Stomach (tissue), 9 donors: ENCODE results near the gene STIM1. TPM values are rescaled to one million over a fixed set of nuclear protein-coding genes. Genes with fewer than 3 reads are reported as not detected.
A peak's percentile ranks its signal among the peaks of the same experiment; 100 is the strongest.

ENCODE experiments used
- DNase-seq, 2 donors: peaks; one replicate each; pipeline versions ENCODE4 v3.0.0 to v3.0.0-alpha.2; 2013 to 2019
- H3K27ac ChIP-seq, 5 donors: fragments of 200-600 bp in 4 of 5; sonication (generic) in 4 of 5; one replicate each; pipeline ENCODE4 v1.5.1; 2013 to 2019; ENCODE audit warnings: mild to moderate bottlenecking in 1 of 5, moderate library complexity in 1 of 5
- H3K27me3 ChIP-seq, 3 donors: fragments of 200-600 bp; sonication (generic); one replicate each; pipeline ENCODE4 v1.5.1; 2017 to 2019; ENCODE audit warnings: mixed run types in 1 of 3
- H3K36me3 ChIP-seq, 4 donors: fragments of 200-600 bp; sonication (generic); 1 replicate in 3 of 4; 2 replicates in 1 of 4; pipeline ENCODE4 v1.5.1; 2016 to 2019
- H3K4me1 ChIP-seq, 4 donors: fragments of 200-600 bp; sonication (generic); one replicate each; pipeline ENCODE4 v1.5.1; 2016 to 2019
- H3K4me3 ChIP-seq, 4 donors: fragments of 200-600 bp; sonication (generic) in 3 of 4; one replicate each; pipeline ENCODE4 v1.5.1; 2016 to 2019; ENCODE audit warnings: mild to moderate bottlenecking in 1 of 4
- H3K9me3 ChIP-seq, 4 donors: fragments of 200-600 bp; sonication (generic); one replicate each; pipeline ENCODE4 v1.5.1; 2016 to 2019
- CTCF ChIP-seq, 7 experiments: fragments of 450-650 bp in 4 of 7; fragments of 200-600 bp in 3 of 7; sonication (generic) in 3 of 7; IDR thresholded peaks; one replicate each; pipeline ENCODE4 v1.5.1; 2016 to 2019; ENCODE audit warnings: antibody characterized with exemption in 7 of 7, control low read depth in 2 of 7, mild to moderate bottlenecking in 1 of 7
- EP300 ChIP-seq: sonication (generic); formaldehyde crosslinking; IDR thresholded peaks from one replicate; pipeline ENCODE4 v1.6.1; 2017; ENCODE audit warnings: antibody characterized with exemption
- POLR2A ChIP-seq, 4 donors: fragments of 450-650 bp; IDR thresholded peaks; one replicate each; pipeline ENCODE4 v1.6.1; 2016; ENCODE audit warnings: antibody characterized with exemption in 4 of 4, control low read depth in 2 of 4, mild to moderate bottlenecking in 1 of 4, moderate library complexity in 1 of 4
- POLR2AphosphoS5 ChIP-seq, 3 donors: sonication (generic); formaldehyde crosslinking; IDR thresholded peaks; one replicate each; pipeline ENCODE4 v1.6.1; 2016; ENCODE audit warnings: antibody characterized with exemption in 3 of 3
- whole genome bisulfite sequencing, 5 donors: extraction: QIAGEN DNeasy Blood & Tissue Kit in 3 of 5; methylation state at CpG; one replicate each; pipeline versions ENCODE4 v1.1.5 to v1.1.7; 2013 to 2018; 5-methylcytosine and 5-hydroxymethylcytosine counted together
- intact Hi-C: fragments of 100-400 bp; cut with DNase I; formaldehyde crosslinking; loops from one replicate; pipeline ENCODE4 v1.15.1; 2023; ENCODE audit warnings: low total_unique reads
- polyA plus RNA-seq, 3 donors: library from polyadenylated mRNA; stranded (reverse); fragments of 200-250 nt; gene quantifications; one replicate each; pipeline ENCODE4 v1.2.3, GENCODE V29; 2013
- total RNA-seq, 5 donors: library from RNA; depleted of rRNA; stranded (reverse); fragments of >200 nt; gene quantifications; one replicate each; pipeline versions ENCODE4 v1.1.0 to v1.2.3, GENCODE V29; 2014 to 2016
- donor health status: healthy with polysubstance abuse.
- donor health status: Bipolar disorder and iron deficiency.
- donor health status: healthy.

STIM1 gene
- total and polyA plus RNA-seq, 8 donors = 8.7 to 70.7 (median 34.3) TPM

- intact Hi-C loops = no loop called here
- 50 to 73% (median 71%) methylated on average over 5 of the region's 5 CpGs for WGBS, 5 donors
- Histone ChIP-seq H3K4me1 (peaks cover 5 to 65% (median 35%) of the 10 kb centered on the region in 4 donors), H3K36me3 (no peaks in the 10 kb centered on the region), H3K9me3 (no peaks in the 10 kb centered on the region), H3K27ac (no peak overlapping the region), H3K4me3 (no peak overlapping the region), H3K27me3 (no peaks in the 10 kb centered on the region)
- TF ChIP-seq CTCF (IDR thresholded peaks at IDR 0.05) (no peak), POLR2A (IDR thresholded peaks at IDR 0.05) (no peak), POLR2AphosphoS5 (IDR thresholded peaks at IDR 0.05) (no peak), EP300 (no peak)
- peak in 1 of 2 donors; percentile 44 for DNase-seq
These were observed 129.4 kb downstream of the STIM1 start for GRCh38 chr11:3984896-3985295.

- Histone ChIP-seq H3K4me1 (peaks cover 5 to 58% (median 31%) of the 10 kb centered on the region in 4 donors), H3K4me3 (no peak overlapping the region), H3K27me3 (no peaks in the 10 kb centered on the region), H3K36me3 (no peaks in the 10 kb centered on the region), H3K9me3 (no peaks in the 10 kb centered on the region), H3K27ac (no peak overlapping the region)
- intact Hi-C loops = no loop called here
- TF ChIP-seq POLR2A (IDR thresholded peaks at IDR 0.05) (no peak), EP300 (no peak), CTCF (IDR thresholded peaks at IDR 0.05) (no peak), POLR2AphosphoS5 (IDR thresholded peaks at IDR 0.05) (no peak)
- no peak for DNase-seq
These were observed 130.2 kb downstream of the STIM1 start for GRCh38 chr11:3985631-3986030.

- Histone ChIP-seq H3K36me3 (no peaks in the 10 kb centered on the region), H3K27ac (no peak overlapping the region), H3K4me3 (no peak overlapping the region), H3K4me1 (peaks cover 5 to 51% (median 28%) of the 10 kb centered on the region in 4 donors), H3K9me3 (no peaks in the 10 kb centered on the region), H3K27me3 (no peaks in the 10 kb centered on the region)
- TF ChIP-seq EP300 (no peak), POLR2A (IDR thresholded peaks at IDR 0.05) (no peak), CTCF (IDR thresholded peaks at IDR 0.05) (no peak), POLR2AphosphoS5 (IDR thresholded peaks at IDR 0.05) (no peak)
- intact Hi-C loops = no loop called here
- DNase-seq = no peak
- 65 to 80% (median 78%) methylated on average over 1 of the region's 1 CpG for WGBS, 5 donors
These were observed 130.8 kb downstream of the STIM1 start for GRCh38 chr11:3986301-3986700.

- peaks cover 5 to 41% (median 24%) of the 10 kb centered on the region in 4 donors for H3K4me1 ChIP-seq
- H3K27ac ChIP-seq = peak overlapping the region in 1 of 5 donors; percentile 46
- WGBS, 5 donors = 63 to 73% (median 68%) methylated on average over 27 of the region's 27 CpGs
- intact Hi-C loops = no loop called here
- H3K36me3 ChIP-seq = no peaks in the 10 kb centered on the region
- H3K9me3 ChIP-seq = peaks cover 0 to 13% (median under 1%) of the 10 kb centered on the region in 4 donors
- H3K27me3 ChIP-seq = no peaks in the 10 kb centered on the region
- H3K4me3 ChIP-seq = peak overlapping the region in 3 of 4 donors; percentile 10 to 24 (median 11)
- peak in 1 of 2 donors; percentile 53 for DNase-seq
- TF ChIP-seq POLR2A (IDR thresholded peaks at IDR 0.05) = no peak
- no peak for TF ChIP-seq CTCF (IDR thresholded peaks at IDR 0.05)
- TF ChIP-seq POLR2AphosphoS5 (IDR thresholded peaks at IDR 0.05) = no peak
- TF ChIP-seq EP300 = no peak
These were observed 133.9 kb downstream of the STIM1 start for GRCh38 chr11:3989276-3989920.
